Stimulated activated naive CD8-positive, alpha-beta T cell treated with anti-CD3 and anti-CD28 coated beads, Interleukin-15, Interleukin-2, amounts not matched to agents 100 U/mL and 50 U/mL, for 24 hours (primary cell): ENCODE measurements around the gene KIF26B.

Experiments
- ATAC-seq: fragments of 150-1000 bp; cut with Tn5 transposase; one replicate; pipeline ENCODE4 v1.10.0; 2021
- DNase-seq: peaks from one replicate; pipeline ENCODE4 v3.0.0; 2021

The KIF26B gene

GRCh38 chr1:245241526-245242130 lies 86.8 kb downstream of the KIF26B start:
- ATAC-seq: no peak
- no peak for DNase-seq

GRCh38 chr1:245242989-245243388 lies 88.2 kb downstream of the KIF26B start:
- no peak for DNase-seq
- no peak for ATAC-seq

GRCh38 chr1:245245021-245245667 lies 90.4 kb downstream of the KIF26B start:
- ATAC-seq: no peak
- no peak for DNase-seq

GRCh38 chr1:245246433-245246832 lies 91.6 kb downstream of the KIF26B start:
- ATAC-seq (no peak), DNase-seq (no peak)

GRCh38 chr1:245247356-245247755 lies 92.6 kb downstream of the KIF26B start:
- no peak for DNase-seq
- ATAC-seq: no peak

GRCh38 chr1:245247801-245248200 lies 93.0 kb downstream of the KIF26B start:
- DNase-seq (no peak), ATAC-seq (no peak)

- no peak for DNase-seq
- ATAC-seq: no peak
Measured at GRCh38 chr1:245248231-245248731, 93.5 kb downstream of the KIF26B start.

GRCh38 chr1:245255783-245256182 lies 101.0 kb downstream of the KIF26B start:
- ATAC-seq (no peak), DNase-seq (no peak)

GRCh38 chr1:245256528-245256927 lies 101.7 kb downstream of the KIF26B start:
- DNase-seq (no peak), ATAC-seq (no peak)

- DNase-seq (no peak), ATAC-seq (no peak)
Measured at GRCh38 chr1:245258271-245258920, 103.6 kb downstream of the KIF26B start.

GRCh38 chr1:245260110-245260882 lies 105.5 kb downstream of the KIF26B start:
- ATAC-seq (no peak), DNase-seq (no peak)

- DNase-seq (no peak), ATAC-seq (no peak)
Measured at GRCh38 chr1:245260883-245261282, 106.1 kb downstream of the KIF26B start.

GRCh38 chr1:245261786-245262185 lies 107.0 kb downstream of the KIF26B start:
- DNase-seq (no peak), ATAC-seq (no peak)

GRCh38 chr1:245263529-245264095 lies 108.8 kb downstream of the KIF26B start:
- DNase-seq: no peak
- ATAC-seq: no peak

- no peak for DNase-seq
- no peak for ATAC-seq
Measured at GRCh38 chr1:245264226-245264625, 109.4 kb downstream of the KIF26B start.

GRCh38 chr1:245266105-245266504 lies 111.3 kb downstream of the KIF26B start:
- no peak for DNase-seq
- no peak for ATAC-seq

- ATAC-seq (no peak), DNase-seq (no peak)
Measured at GRCh38 chr1:245270063-245270462, 115.3 kb downstream of the KIF26B start.

GRCh38 chr1:245270972-245271371 lies 116.2 kb downstream of the KIF26B start:
- ATAC-seq: no peak

GRCh38 chr1:245272676-245273075 lies 117.9 kb downstream of the KIF26B start:
- ATAC-seq (no peak), DNase-seq (no peak)

More at GRCh38 chr1:245270972-245271371, 116.2 kb downstream of the KIF26B start:
- no peak for DNase-seq

GRCh38 chr1:245276445-245276844 lies 121.7 kb downstream of the KIF26B start:
- ATAC-seq (no peak), DNase-seq (no peak)

- peak; percentile 5 for DNase-seq
- ATAC-seq: no peak
Measured at GRCh38 chr1:245277276-245277675, 122.5 kb downstream of the KIF26B start.

GRCh38 chr1:245278846-245279245 lies 124.1 kb downstream of the KIF26B start:
- no peak for DNase-seq
- no peak for ATAC-seq
